Aorta (tissue), 5 donors: ENCODE measurements around the gene SRBD1. TPM values are rescaled to one million over a fixed set of nuclear protein-coding genes. Genes with fewer than 3 reads are reported as not detected.

Experiments
- ATAC-seq: fragments of 200-7000 bp; cut with Tn5 transposase; one replicate; pipeline ENCODE4 v1.9.1; 2022; ENCODE audit warnings: moderate library complexity; ENCODE audit not compliant: low FRiP score
- DNase-seq, 2 donors: peaks; one replicate each; pipeline ENCODE4 v3.0.0-alpha.2; 2020
- H3K27ac ChIP-seq, 2 donors: one replicate each; pipeline ENCODE4 v1.5.1; 2013; ENCODE audit warnings: low read length in 2 of 2, mild to moderate bottlenecking in 2 of 2, moderate library complexity in 2 of 2, control low read depth in 1 of 2, inconsistent platforms in 1 of 2, low read depth in 1 of 2
- H3K27me3 ChIP-seq, 2 donors: one replicate each; pipeline ENCODE4 v1.6.1; 2013; ENCODE audit warnings: control low read depth in 1 of 2, low read length in 1 of 2, mild to moderate bottlenecking in 1 of 2, moderate library complexity in 1 of 2; ENCODE audit not compliant: insufficient read depth in 2 of 2, control insufficient read depth in 1 of 2
- H3K36me3 ChIP-seq, 2 donors: one replicate each; pipeline ENCODE4 v1.6.1; 2013; ENCODE audit warnings: control low read depth in 1 of 2, low read length in 1 of 2, mild to moderate bottlenecking in 1 of 2; ENCODE audit not compliant: insufficient read depth in 2 of 2, control insufficient read depth in 1 of 2
- H3K4me1 ChIP-seq, 2 donors: one replicate each; pipeline ENCODE4 v1.6.1; 2013; ENCODE audit warnings: low read length in 2 of 2, control low read depth in 1 of 2, mild to moderate bottlenecking in 1 of 2, moderate library complexity in 1 of 2; ENCODE audit not compliant: insufficient read depth in 2 of 2, control insufficient read depth in 1 of 2
- H3K4me3 ChIP-seq, 2 donors: one replicate each; pipeline ENCODE4 v1.5.1; 2013; ENCODE audit warnings: low read length in 2 of 2, control low read depth in 1 of 2, mild to moderate bottlenecking in 1 of 2
- H3K9me3 ChIP-seq: one replicate; pipeline ENCODE4 v1.6.1; 2013; ENCODE audit warnings: mild to moderate bottlenecking, low read length; ENCODE audit not compliant: control insufficient read depth
- WGBS, 2 donors: extraction: QIAGEN DNeasy Blood & Tissue Kit; methylation state at CpG; one replicate each; pipeline ENCODE4 v1.1.7; 2013; 5-methylcytosine and 5-hydroxymethylcytosine counted together
- intact Hi-C, 2 donors: fragments of 100-400 bp; cut with DNase I; formaldehyde crosslinking; loops; one replicate each; pipeline versions ENCODE4 v1.14.2 to v1.15.0; 2022
- polyA plus RNA-seq, 2 donors: library from polyadenylated mRNA; stranded (reverse); fragments of 200-250 nt; gene quantifications; one replicate each; pipeline ENCODE4 v1.2.3, GENCODE V29; 2013
- total RNA-seq, 2 donors: library from RNA; stranded (reverse); fragmentation: NEBNext Ultra II Directional; extraction: Animal tissue kit (Norgen Biotek cat#: 25700); gene quantifications; one replicate each; pipeline ENCODE4 v1.2.1, GENCODE V29; 2021
- donor health status: healthy with polysubstance abuse.
- donor health status: Bipolar disorder and iron deficiency.
- donor health status: DM: no; HTN: no; CAD: no.
- donor health status: DM: no; HTN: no; CAD: no.
- donor health status: DM: yes; HTN: yes; CAD: no.

The SRBD1 gene
- total and polyA plus RNA-seq, 4 donors = 5.4 to 21.2 (median 10.6) TPM

GRCh38 chr2:45588158-45588829 lies 22.8 kb downstream of the SRBD1 start:
- H3K4me3 ChIP-seq = no peak overlapping the region
- no peaks in the 10 kb centered on the region for H3K27me3 ChIP-seq
- H3K36me3 ChIP-seq = no peaks in the 10 kb centered on the region
- no peak overlapping the region for H3K27ac ChIP-seq
- intact Hi-C loops = loop anchor here in 1 of 2 donors (10.0 kb wide), 1 partner anchor 573 kb away; no protein-coding TSS in a partner anchor
- no peaks in the 10 kb centered on the region for H3K9me3 ChIP-seq
- ATAC-seq = no peak
- 85 to 100% methylated on average over 1 of the region's 1 CpG for WGBS, 2 donors
- no peaks in the 10 kb centered on the region for H3K4me1 ChIP-seq
- no peak for DNase-seq

DNA sequence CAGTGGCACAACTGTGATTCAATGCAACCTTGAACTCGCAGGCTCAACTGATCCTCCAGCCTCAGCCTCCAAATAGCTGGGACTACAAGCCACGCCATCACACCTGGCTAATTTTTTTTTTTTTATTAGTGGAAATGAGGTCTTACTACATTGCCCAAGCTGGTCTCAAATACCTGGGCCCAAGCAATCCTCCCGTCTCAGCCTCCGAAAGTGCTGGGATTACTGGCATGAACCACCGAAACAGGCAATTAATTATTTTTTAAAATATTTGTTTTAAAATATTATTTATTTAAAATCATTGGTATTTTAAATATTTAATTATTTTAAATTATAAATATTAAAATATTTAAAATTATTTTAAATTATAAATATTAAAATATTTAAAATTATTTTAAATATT lies 24.5 kb downstream of the SRBD1 start:
- Histone ChIP-seq H3K4me3 (no peak overlapping the region), H3K27me3 (no peaks in the 10 kb centered on the region), H3K27ac (no peak overlapping the region), H3K36me3 (no peaks in the 10 kb centered on the region), H3K9me3 (no peaks in the 10 kb centered on the region), H3K4me1 (no peaks in the 10 kb centered on the region)
- WGBS, 2 donors = 97 to 98% methylated on average over 5 of the region's 5 CpGs
- ATAC-seq (no peak), DNase-seq (no peak)
- intact Hi-C loops = loop anchor here in 1 of 2 donors (10.0 kb wide), 1 partner anchor 572 kb away; no protein-coding TSS in a partner anchor

GRCh38 chr2:45585267-45585861 lies 25.7 kb downstream of the SRBD1 start:
- Histone ChIP-seq H3K27ac (no peak overlapping the region), H3K4me3 (no peak overlapping the region), H3K4me1 (no peaks in the 10 kb centered on the region), H3K36me3 (no peaks in the 10 kb centered on the region), H3K9me3 (no peaks in the 10 kb centered on the region), H3K27me3 (no peaks in the 10 kb centered on the region)
- ATAC-seq = peak; percentile 64
- intact Hi-C loops = loop anchor here in 1 of 2 donors (10.0 kb wide), 1 partner anchor 571 kb away; no protein-coding TSS in a partner anchor
- no peak for DNase-seq
- WGBS, 2 donors = 8 to 10% methylated on average over 5 of the region's 5 CpGs

GRCh38 chr2:45583977-45584376 lies 27.1 kb downstream of the SRBD1 start:
- Histone ChIP-seq H3K4me1 (no peaks in the 10 kb centered on the region), H3K27me3 (no peaks in the 10 kb centered on the region), H3K27ac (no peak overlapping the region), H3K36me3 (no peaks in the 10 kb centered on the region), H3K9me3 (no peaks in the 10 kb centered on the region), H3K4me3 (no peak overlapping the region)
- ATAC-seq (no peak), DNase-seq (no peak)
- intact Hi-C loops = loop anchor here in 1 of 2 donors (10.0 kb wide), 1 partner anchor 569 kb away; no protein-coding TSS in a partner anchor
- 89 to 92% methylated on average over 2 of the region's 2 CpGs for WGBS, 2 donors

- Histone ChIP-seq H3K4me3 (no peak overlapping the region), H3K36me3 (no peaks in the 10 kb centered on the region), H3K4me1 (no peaks in the 10 kb centered on the region), H3K27me3 (no peaks in the 10 kb centered on the region), H3K9me3 (no peaks in the 10 kb centered on the region), H3K27ac (no peak overlapping the region)
- intact Hi-C loops = loop anchor here in 1 of 2 donors (10.0 kb wide), 1 partner anchor 568 kb away; no protein-coding TSS in a partner anchor
- ATAC-seq (no peak), DNase-seq (no peak)
- WGBS, 2 donors = 95 to 97% methylated on average over 1 of the region's 1 CpG
These were observed 28.5 kb downstream of the SRBD1 start for GRCh38 chr2:45582522-45582921.

GRCh38 chr2:45578056-45578843 lies 32.8 kb downstream of the SRBD1 start:
- no peaks in the 10 kb centered on the region for H3K36me3 ChIP-seq
- intact Hi-C loops = no loop called here
- ATAC-seq = no peak

DNA sequence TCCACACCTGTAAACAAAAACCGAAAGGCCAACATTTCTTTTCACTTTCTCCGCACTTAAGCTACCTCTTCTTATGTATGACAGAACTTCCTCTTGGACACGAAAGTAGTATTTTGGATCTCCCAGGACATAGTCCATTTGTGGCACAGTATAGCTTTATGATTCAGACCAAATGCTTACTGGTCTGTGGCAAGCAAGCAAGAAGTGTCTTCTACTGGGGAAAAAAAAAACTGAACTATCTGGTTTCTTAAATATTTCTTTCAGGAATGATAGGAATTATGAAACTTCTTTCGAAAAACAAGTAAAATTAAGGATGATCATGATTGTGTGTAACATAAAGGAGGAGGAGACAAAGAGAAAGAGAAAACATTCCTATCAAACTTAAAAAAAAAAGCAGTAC lies 33.6 kb downstream of the SRBD1 start:
- H3K36me3 ChIP-seq = no peaks in the 10 kb centered on the region
- no peaks in the 10 kb centered on the region for H3K4me1 ChIP-seq
- intact Hi-C loops = no loop called here
- no peaks in the 10 kb centered on the region for H3K9me3 ChIP-seq
- DNase-seq (no peak), ATAC-seq (no peak)
- no peaks in the 10 kb centered on the region for H3K27me3 ChIP-seq
- WGBS, 2 donors = 93 to 95% methylated on average over 4 of the region's 4 CpGs
- H3K4me3 ChIP-seq = no peak overlapping the region
- H3K27ac ChIP-seq = no peak overlapping the region

More at GRCh38 chr2:45578056-45578843, 32.8 kb downstream of the SRBD1 start:
- 81 to 82% methylated on average over 5 of the region's 5 CpGs for WGBS, 2 donors
- Histone ChIP-seq H3K27ac (no peak overlapping the region), H3K27me3 (no peaks in the 10 kb centered on the region), H3K4me3 (no peak overlapping the region), H3K4me1 (no peaks in the 10 kb centered on the region), H3K9me3 (no peaks in the 10 kb centered on the region)
- no peak for DNase-seq

DNA sequence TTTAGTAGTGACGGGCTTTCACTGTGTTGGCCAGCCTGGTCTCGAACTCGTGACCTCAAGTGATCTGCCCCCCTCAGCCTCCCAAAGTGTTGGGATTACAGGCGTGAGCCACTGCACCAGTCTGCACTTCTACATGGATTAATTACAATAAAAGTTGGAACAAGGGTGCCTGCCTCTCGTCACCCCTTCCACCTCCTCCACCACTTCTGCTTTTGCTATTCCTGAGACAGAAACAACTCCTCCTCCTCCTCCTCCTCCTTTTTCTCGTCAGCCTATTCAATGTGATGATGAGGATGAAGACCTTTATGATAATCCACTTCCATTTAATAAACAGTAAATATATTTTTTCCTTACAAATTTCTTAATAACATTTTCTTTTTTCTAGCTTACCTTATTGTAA lies 35.2 kb downstream of the SRBD1 start:
- Histone ChIP-seq H3K36me3 (no peaks in the 10 kb centered on the region), H3K9me3 (no peaks in the 10 kb centered on the region), H3K27ac (no peak overlapping the region), H3K27me3 (no peaks in the 10 kb centered on the region), H3K4me3 (no peak overlapping the region), H3K4me1 (no peaks in the 10 kb centered on the region)
- DNase-seq = no peak
- no peak for ATAC-seq
- 93 to 95% methylated on average over 6 of the region's 6 CpGs for WGBS, 2 donors
- intact Hi-C loops = no loop called here
